Measurements from ENCODE around the gene RHBDL3. TPM values are rescaled to one million over a fixed set of nuclear protein-coding genes. Genes with fewer than 3 reads are reported as not detected.

The RHBDL3 gene
- total RNA-seq, 1 experiment from 2014 or later = 0.24 TPM

DNA sequence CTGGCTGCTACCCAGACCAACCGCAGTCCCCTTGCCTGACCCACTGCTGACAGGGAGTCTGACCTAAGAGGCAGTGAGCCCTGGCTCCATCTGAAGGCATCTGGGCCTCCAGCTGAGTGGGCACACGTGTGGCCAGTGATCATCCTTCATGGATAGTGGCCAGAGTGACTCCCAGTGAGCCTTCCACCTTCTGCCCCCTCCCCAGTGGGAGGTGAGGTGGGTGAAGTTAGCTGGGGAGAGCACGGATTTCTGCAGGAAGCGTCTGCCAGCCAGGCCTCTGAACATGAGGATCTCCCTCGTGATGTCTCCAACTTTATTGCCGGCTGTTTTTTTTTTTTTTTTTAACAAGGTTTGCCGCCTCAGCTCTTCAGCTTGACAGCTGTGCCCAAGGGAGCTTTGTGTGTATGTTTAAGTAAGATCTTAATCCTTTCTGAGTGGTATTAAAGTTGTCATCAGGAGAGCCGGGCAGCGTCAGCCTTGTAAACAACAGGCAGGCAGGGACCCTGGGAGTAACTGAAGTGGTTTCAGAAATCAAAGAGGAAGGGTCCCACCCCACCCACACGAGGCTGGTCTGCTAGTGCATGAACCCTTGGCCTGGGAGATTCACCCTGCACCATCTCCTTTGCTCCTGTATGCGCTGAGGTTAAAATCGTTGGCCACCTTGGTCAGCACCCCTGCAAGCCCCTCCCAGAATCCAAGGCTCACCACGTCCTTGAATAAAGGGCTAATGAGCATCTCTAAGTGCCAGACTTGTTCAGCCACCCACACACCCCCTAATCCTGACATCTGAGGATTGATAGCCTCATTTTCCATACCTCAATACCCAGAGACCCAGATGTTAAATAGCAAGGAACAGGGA, 33.3 kb downstream of the RHBDL3 start:
- CTCF ChIA-PET = interaction anchor here (1.5 kb wide), 1 partner anchor 46 kb away, joined by 3 read pairs; no protein-coding TSS in a partner anchor
- intact Hi-C loops (cut with micrococcal nuclease; ENCODE audit: unreplicated experiment) = no loop called here
- Mint-ChIP-seq H3K27ac (ENCODE audit: unreplicated experiment) (no peak overlapping the region), H3K36me3 (ENCODE audit: insufficient read depth, unreplicated experiment) (no peaks in the 10 kb centered on the region), H3K4me3 (ENCODE audit: low read depth, unreplicated experiment) (no peak overlapping the region), H3K4me1 (ENCODE audit: low read depth, unreplicated experiment) (no peaks in the 10 kb centered on the region), H3K27me3 (ENCODE audit: unreplicated experiment) (peaks cover 26% of the 10 kb centered on the region), H3K9me3 (ENCODE audit: low read depth, unreplicated experiment) (no peaks in the 10 kb centered on the region)
- no TSS peak for BruUV-seq (replicated peaks)
- TF ChIP-seq, protein P1, sequence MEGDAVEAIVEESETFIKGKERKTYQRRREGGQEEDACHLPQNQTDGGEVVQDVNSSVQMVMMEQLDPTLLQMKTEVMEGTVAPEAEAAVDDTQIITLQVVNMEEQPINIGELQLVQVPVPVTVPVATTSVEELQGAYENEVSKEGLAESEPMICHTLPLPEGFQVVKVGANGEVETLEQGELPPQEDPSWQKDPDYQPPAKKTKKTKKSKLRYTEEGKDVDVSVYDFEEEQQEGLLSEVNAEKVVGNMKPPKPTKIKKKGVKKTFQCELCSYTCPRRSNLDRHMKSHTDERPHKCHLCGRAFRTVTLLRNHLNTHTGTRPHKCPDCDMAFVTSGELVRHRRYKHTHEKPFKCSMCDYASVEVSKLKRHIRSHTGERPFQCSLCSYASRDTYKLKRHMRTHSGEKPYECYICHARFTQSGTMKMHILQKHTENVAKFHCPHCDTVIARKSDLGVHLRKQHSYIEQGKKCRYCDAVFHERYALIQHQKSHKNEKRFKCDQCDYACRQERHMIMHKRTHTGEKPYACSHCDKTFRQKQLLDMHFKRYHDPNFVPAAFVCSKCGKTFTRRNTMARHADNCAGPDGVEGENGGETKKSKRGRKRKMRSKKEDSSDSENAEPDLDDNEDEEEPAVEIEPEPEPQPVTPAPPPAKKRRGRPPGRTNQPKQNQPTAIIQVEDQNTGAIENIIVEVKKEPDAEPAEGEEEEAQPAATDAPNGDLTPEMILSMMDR (IDR thresholded peaks at IDR 0.05; ENCODE audit: unreplicated experiment) = no peak
- DNase-seq = no peak

DNA sequence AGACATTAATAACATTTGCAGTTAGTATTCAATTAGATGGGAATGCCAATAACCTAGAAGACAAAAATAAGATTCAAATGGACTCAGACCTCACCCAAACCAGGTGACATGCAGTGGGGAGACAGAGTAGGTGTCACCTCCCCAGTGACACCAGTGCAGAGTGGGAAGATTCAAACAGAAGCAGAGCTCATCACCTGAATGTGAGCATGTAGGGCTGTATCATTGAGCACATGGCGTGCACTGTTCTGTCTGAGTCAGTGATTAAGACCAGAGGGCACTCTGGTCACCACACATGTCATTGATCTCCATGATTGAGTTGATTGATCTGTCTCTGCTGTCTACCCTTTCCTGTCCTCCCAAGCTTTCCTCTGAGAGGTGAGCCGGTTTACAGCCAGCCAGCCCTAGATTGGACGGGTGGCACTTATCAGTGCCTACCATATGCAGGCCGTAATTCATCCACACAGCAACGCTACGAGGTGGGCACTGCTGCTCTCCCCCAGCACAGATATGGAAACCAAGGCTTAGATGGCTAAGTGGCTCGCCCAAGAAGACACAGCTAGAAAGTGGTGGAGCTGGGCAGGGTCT, 34.0 kb downstream of the RHBDL3 start:
- H3K27ac Mint-ChIP-seq (ENCODE audit: unreplicated experiment) = no peak overlapping the region
- H3K4me1 Mint-ChIP-seq (ENCODE audit: low read depth, unreplicated experiment) = no peaks in the 10 kb centered on the region
- DNase-seq = no peak
- no peaks in the 10 kb centered on the region for H3K9me3 Mint-ChIP-seq (ENCODE audit: low read depth, unreplicated experiment)
- no peaks in the 10 kb centered on the region for H3K36me3 Mint-ChIP-seq (ENCODE audit: insufficient read depth, unreplicated experiment)
- BruUV-seq (replicated peaks) = no TSS peak
- TF ChIP-seq, protein P1 (IDR thresholded peaks at IDR 0.05; ENCODE audit: unreplicated experiment) = no peak
- CTCF ChIA-PET = no interaction called here
- intact Hi-C loops (cut with micrococcal nuclease; ENCODE audit: unreplicated experiment) = no loop called here
- peaks cover 33% of the 10 kb centered on the region for H3K27me3 Mint-ChIP-seq (ENCODE audit: unreplicated experiment)
- no peak overlapping the region for H3K4me3 Mint-ChIP-seq (ENCODE audit: low read depth, unreplicated experiment)

DNA sequence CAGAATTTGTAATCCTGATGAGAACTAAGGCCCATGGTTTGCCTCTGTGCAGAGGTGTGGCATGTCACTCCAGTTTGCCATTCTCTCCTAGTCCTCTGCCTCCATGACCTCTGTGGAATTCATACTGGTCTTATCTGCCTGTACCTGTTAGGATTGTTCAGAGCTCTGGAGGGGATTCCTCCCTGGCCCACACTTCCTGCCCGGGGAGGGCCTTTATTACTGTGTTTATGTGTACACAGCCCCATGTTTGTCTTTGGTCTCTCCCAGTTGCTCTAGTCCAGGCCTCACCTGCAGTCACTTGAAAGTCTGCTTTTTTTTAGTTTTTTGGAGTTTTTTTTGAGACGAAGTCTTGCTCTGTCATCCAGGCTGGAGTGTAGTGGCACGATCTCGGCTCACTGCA, 36.4 kb downstream of the RHBDL3 start:
- no peak overlapping the region for H3K27ac Mint-ChIP-seq (ENCODE audit: unreplicated experiment)
- H3K4me3 Mint-ChIP-seq (ENCODE audit: low read depth, unreplicated experiment) = no peak overlapping the region
- no TSS peak for BruUV-seq (replicated peaks)
- H3K27me3 Mint-ChIP-seq (ENCODE audit: unreplicated experiment) = peaks cover 51% of the 10 kb centered on the region
- intact Hi-C loops (cut with micrococcal nuclease; ENCODE audit: unreplicated experiment) = no loop called here
- no peaks in the 10 kb centered on the region for H3K9me3 Mint-ChIP-seq (ENCODE audit: low read depth, unreplicated experiment)
- H3K36me3 Mint-ChIP-seq (ENCODE audit: insufficient read depth, unreplicated experiment) = no peaks in the 10 kb centered on the region
- CTCF ChIA-PET = no interaction called here
- TF ChIP-seq, protein P1 (IDR thresholded peaks at IDR 0.05; ENCODE audit: unreplicated experiment) = no peak
- H3K4me1 Mint-ChIP-seq (ENCODE audit: low read depth, unreplicated experiment) = no peaks in the 10 kb centered on the region
- DNase-seq = no peak

DNA sequence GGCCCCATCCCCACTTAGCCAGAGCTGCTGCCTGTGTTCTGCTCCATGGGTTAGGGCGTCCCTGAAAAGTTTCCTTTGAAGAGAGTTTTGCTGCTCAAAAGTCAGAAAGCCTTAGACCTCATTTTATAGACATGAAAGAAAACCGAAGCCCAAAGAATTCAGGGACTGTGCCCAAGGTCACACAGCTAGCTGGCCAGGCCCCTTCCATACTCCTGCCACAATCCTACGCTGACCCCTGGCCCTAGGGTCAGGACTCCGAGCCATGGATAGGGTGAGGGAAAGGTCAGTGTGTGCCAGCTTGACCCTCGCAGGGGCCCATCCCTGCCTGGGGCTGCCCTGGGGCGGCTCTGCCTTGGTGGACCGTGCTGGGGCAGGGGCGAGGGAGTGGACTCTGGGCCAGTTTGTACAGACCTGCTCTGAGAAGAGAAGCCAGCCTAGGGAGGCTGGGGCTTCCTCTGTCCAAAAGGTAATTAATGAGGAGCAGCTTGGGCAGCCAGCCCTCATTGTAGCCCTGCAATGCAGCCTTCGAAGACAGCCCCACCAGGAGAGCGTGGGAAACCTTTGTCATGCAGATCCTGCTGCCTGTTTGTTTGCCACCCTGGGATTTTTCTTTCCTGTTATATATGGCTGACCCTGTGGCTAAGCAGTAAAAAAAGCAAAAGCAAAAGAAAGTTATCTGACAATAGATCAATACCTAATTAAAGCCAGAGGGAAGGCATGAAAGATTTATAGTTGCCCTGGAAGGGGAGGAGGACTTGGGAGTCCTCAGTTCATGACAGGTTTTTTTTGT, 37.4 kb downstream of the RHBDL3 start:
- CTCF ChIA-PET = no interaction called here
- H3K27me3 Mint-ChIP-seq (ENCODE audit: unreplicated experiment) = peaks cover 61% of the 10 kb centered on the region
- intact Hi-C loops (cut with micrococcal nuclease; ENCODE audit: unreplicated experiment) = no loop called here
- no peak for DNase-seq
- H3K4me1 Mint-ChIP-seq (ENCODE audit: low read depth, unreplicated experiment) = no peaks in the 10 kb centered on the region
- no peak overlapping the region for H3K27ac Mint-ChIP-seq (ENCODE audit: unreplicated experiment)
- no peaks in the 10 kb centered on the region for H3K36me3 Mint-ChIP-seq (ENCODE audit: insufficient read depth, unreplicated experiment)
- TF ChIP-seq, protein P1 (IDR thresholded peaks at IDR 0.05; ENCODE audit: unreplicated experiment) = no peak
- no TSS peak for BruUV-seq (replicated peaks)
- H3K4me3 Mint-ChIP-seq (ENCODE audit: low read depth, unreplicated experiment) = no peak overlapping the region
- H3K9me3 Mint-ChIP-seq (ENCODE audit: low read depth, unreplicated experiment) = no peaks in the 10 kb centered on the region
